SIG-M5 treated with dmso at 0.1 percent for 504 hours (cell line): ENCODE data around the gene ILKAP.

ENCODE experiments used
- DNase-seq: peaks from one replicate; lab custom pipeline; 2025; ENCODE audit not compliant: unreplicated experiment; lab: John Stamatoyannopoulos, UW

Gene ILKAP

DNA sequence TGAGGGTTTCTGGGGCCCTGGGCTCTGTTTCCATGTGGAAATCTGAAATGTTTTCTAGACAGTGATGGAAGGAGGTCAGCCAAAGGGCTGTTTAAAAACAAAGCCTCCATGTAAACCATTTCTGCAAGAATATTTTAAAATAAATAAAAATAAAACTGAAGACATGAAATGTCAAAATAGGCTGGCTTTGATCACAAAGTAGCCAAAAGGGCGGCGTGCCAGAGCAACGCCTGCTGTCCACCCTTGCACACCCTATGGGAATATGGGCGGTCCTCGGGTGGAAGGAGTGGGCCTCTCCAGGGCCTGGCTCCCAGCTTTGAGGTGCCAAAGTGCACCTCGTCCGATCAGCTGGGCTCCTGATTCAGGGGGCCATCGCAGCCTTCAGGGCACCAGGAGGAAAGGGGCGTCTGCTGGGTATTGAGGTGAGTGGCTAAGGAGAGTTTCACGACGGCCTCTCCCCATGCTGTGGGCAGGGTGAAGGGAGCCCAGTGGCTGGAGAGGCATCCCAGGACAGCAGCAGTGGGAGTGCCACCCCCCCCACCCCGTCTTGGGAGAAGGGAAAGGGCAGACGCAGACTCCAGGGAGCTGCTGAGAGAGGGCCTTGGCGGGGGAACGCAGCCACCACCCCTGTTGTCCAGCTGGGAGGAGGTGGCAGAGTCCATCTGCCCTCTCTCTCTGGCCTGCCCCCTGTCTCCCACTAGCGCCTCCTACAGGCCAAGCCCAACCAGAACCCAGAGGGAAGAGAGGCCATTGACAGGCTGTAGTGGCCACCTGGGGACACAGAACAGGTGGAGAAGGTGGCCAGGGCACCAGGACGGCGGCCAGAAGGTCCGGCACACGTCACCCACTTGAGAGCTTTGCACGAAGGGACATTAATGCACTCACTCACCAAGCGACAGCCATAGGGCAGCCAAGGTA lies 50.5 kb downstream of the ILKAP start:
- no peak for DNase-seq

DNA sequence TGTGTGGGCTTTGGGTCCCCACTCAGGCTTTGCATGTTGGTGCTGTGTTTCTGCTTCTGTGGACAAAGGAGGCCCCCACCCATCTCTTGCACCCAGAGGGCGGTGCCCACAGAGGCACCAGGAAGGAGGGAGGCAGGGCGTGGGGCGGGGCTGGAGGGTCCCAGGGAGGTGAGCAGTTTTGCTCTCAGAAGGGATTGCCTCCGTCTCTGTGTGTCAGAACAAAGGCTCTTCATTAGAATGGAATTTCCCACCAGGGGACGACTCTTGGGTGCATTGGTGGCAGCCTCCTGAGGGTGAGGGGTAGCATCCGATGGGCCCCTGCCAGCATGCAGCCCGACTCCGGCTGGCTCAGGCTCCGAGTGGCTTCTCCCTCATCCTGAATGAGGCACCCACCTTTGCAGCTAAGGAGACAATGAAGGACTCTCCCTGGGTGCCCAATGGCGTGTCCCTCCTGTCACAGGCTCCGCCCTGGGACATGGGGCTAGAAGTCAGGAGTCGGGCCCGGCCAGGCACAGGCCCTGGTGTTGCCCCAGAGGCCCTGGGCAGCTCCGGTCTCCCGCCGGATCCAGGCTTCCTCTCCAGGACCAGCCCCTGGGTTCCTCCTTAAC lies 51.8 kb downstream of the ILKAP start:
- no peak for DNase-seq

DNA sequence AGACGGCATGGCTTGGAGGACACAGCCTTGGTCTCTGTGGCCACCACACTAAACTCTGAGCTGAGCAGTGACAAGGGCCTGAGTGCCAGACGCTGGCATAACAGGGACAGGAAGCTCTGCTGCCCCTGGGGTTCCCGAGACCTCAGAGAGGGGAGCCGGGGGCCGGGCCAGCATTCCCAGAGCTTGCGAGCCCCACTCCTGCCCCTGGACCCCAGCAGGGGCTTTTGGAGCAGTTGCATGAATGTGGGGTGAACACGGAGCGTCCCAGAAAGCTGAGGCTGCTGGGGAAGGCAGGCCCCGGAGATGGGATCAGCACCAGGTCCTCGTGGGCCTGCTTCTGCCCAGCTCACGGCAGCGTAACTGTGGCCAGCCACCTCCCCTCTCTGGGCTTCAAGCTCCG lies 52.3 kb downstream of the ILKAP start:
- DNase-seq = no peak

DNA sequence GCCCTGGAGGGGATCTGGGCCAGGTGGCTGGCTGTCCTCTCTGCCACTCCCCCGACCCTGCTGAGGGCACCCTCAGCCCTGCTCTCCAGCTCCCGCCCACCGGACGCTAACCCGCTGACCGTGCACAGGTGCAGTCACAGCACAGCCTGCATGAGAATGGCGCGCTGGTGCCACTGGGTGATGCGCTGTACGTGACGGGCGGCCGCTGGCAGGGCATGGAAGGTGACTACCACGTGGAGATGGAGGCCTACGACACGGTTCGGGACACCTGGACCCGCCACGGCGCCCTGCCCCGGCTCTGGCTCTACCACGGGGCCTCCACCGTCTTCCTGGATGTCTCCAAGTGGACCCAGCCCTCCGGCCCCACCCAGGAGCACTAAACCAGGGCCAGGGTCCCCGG lies 52.8 kb downstream of the ILKAP start:
- no peak for DNase-seq

DNA sequence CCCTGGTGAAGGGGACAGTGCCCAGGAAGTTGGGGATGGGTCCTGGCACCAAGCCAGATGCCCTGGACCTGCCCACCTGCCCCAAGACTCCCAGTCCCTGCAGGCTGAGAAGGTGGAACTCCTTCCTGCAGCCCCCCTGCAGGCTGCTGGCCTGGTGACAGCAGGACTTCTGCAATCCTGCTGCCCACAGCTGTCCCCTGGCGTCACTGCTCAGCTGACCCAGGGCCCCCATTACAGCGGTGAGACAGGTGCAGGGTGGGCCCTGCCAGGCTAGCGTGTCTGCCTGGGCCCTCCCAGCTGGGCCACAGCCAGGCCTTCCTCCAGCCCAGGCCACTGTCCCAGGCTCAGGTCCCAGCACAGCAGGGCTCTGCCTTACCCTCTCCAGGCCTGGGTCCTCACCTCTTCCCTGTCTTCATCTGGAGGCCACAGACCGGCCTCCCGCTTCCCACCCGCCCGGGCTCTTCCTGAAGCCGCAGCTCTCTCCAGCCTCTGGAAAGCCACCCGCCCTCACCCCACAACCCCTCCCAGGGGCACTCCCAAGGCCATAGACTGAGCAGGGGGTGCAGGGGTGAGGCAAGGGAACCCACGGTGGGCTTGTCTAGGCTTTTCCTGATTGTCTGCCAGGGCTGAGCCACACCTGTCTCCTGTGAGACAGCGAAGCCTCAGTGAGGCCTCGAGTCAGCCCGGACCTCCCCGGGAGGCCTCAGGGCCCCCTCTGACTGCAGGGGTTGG lies 53.5 kb downstream of the ILKAP start:
- DNase-seq = no peak

DNA sequence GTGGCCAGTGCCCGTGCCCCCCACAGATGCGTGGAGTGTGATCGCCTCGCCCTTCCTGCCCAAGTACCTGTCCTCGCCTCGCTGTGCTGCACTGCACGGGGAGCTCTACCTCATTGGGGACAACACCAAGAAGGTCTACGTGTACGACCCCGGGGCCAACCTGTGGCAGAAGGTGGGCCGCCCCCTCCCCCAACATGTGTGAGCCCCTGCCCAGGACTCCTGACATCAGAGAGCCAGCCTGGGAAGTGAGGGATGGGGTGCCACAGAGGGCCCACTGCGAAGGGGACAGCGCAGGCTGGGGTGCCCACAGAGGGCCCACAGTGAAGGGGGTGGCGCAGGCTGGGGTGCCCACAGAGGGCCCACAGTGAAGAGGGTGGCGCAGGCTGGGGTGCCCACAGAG lies 54.5 kb downstream of the ILKAP start:
- no peak for DNase-seq

DNA sequence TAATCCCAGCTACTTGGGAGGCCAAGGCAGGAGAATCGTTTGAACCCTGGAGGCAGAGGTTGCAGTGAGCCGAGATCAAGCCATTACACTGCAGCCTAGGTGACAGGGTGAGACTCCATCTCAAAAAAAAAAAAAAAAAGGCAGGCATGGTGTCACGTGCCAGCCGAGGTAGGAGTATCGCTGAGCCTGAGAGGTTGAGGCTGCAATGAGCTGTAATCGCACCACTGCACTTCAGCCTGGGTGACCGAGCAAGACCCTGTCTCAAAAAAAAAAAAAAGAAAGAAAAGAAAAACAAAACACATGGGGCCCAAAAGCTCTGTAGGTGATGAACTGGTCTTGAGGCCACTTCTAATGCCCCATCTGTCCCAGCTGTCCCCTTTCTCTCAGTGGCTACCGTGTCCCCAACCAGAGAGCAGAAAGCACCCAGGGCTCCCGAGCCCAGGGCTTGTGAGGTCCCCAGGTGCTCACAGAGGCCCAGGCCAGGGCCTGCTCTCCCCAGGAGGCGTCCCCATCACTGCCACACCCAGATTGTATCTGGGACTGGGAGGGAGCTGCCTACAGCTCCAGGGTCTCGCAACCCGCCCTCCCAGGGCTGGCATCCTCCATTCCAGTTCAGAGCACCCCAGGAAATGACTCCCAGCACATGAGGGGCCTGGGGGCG lies 56.5 kb downstream of the ILKAP start:
- no peak for DNase-seq

DNA sequence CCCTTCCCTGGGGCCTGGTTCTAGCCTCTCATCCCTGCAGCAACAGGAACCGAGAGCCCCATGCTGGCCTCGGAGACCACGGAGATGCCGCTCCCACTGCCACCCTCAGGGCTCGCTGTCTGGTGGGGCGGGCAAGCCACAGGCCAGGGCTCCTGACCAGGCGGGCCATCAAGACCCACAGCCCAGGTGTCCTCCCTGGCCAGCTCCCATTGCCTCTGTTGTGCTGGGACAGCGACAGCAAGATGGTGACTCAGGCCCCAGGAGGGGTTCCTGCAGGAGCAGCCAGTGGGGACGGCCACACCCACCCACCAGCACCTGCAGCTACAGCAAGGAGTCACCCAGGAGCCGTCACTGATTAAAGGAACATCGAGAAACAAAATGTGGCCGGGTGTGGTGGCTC lies 57.6 kb downstream of the ILKAP start:
- DNase-seq = no peak

DNA sequence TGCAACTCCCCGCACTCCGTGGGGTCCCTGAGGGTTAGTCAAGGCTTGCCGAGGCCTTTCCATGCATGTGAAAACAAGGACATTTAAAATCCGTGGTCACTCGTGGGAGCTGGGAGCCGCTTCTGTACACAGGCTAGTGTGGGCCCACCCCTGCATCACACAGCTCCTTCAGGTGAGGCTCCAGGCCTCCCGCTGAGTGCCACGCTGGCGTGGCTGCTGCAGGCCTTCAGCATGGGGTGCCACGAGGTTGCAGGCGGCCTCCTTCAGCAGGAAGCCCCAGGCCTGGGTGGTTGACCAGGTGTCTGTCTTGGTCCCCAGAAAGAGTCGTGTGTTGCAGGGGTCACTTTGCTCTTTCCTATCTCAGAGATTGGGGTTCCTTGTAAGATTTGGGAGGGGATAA lies 58.4 kb downstream of the ILKAP start:
- no peak for DNase-seq

DNA sequence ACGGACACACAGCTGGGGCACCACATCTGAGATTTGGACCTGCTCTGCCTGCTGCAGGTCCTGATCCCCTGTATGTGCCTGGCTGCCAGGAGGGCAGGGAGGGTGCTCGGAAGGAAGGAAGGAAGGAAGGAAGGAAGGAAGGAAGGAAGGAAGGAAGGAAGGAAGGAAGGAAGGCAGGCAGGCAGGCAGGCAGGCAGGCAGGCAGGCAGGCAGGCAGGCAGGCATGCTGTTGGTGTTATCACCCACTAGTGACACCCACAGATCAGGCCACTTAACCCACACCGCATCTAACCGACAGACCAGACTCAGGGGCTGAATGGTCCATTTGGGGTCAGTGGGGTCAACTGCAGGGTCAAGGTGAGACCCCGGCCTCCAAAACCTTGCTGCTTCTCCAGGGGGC lies 59.2 kb downstream of the ILKAP start:
- DNase-seq = no peak

DNA sequence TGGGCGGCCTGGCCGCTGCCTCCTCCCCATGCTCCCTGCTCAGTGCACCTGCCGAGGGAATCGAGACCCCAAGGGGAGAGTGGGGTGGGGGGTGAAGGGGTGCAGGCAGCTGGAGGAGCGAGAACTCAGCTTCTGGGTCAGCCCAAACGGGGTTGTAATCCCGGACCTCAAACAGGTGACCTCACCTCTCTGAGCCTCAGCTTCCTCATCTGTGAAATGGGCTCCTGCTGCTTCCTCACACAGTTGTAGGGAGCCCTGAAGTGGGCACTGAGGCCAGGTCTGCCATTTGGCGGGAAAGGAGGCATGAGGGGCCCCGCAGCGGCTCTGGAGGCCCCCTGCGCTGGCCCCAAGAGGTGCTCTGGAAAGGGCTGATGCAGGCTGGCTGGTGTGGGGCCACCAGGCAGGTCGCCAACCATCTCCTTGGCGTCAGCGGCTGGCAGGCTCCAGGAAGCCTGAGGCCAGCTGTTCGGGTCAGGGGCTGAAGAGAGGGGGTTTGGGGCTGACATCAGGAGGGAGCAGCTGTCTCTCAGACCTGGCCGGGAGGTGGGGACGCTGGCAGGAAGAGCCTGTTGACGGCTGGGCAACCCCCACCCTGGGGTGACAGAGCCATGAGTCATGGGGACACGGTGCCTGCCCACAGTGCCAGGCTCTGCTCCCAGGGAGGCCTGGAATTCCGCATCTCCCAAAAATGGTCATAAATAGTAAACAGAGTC lies 60.1 kb downstream of the ILKAP start:
- DNase-seq = no peak

DNA sequence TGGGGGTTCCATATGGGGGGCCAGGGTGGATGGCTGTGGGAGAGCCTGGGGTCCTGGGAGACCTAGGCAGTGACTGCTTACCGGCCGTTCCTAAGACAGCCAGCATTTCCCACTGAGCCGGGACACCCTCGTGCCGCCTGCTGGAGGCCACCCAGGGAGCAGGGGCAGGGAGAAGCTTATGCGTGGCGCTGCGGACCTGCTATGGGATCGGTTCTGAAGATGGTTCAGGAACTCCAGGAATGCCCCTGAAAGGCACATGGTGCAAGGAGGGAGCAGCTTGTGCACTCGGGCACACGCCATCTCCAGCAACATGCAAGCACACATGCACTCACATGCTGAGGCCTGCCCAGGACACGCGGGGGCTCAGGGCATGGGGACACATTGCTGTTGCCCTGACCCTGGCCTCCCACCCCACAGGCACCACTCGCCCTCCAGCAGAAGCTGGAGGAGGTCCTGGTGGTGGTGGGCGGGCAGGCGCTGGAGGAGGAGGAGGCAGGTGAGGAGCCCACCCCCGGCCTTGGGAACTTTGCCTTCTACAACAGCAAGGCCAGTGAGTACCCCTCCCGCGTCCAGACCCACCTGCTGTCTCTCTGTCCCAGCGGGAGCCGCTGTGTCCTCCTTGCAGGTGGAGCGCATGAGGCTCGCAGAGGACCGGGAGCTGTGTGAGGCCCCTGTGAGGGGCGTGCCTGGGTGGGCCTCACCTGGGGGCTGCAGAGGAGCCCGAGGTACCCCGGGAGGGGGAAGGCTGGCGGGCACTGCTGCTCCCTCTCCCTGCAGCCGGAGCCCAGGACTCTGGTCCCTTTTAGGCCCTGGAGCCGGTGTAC lies 60.9 kb downstream of the ILKAP start:
- no peak for DNase-seq

DNA sequence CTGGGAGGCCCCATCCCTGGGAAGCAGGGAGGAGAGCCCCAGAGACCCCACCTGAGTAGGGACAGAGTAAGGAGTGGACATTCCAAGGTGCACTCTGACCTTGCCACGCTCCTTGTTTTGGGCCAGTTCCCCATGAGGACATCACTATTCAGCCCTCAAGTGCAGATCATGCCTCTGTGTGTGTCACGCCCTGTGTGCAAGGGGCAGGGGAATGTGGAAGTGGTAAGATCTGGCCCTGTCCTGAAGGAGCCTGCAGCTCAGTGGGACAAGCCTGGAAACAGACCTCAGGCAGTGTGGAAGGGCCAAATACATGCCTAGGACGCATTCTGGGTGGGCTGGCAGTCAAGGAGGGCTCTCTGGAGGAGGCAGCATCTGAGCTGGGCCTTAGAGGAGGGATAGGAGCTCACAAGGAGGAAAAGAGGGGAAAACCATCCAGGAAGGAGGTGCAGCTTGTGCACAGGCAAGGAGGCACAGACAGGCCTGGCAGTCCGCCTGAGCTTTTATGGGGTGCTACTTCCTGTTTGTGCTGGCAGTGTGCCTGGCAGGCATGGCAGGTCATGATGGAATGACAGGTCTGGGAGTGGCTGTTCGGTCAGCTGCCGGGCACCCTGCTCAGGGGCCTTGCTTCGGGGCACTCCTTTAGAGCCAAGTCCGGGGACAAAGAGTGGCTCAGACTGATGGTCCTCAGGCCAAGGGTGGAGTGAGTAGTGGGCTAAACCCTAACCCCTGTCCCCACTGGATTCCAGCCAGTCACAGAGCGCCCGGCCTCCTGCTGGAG lies 61.8 kb downstream of the ILKAP start:
- peak; percentile 55 for DNase-seq

DNA sequence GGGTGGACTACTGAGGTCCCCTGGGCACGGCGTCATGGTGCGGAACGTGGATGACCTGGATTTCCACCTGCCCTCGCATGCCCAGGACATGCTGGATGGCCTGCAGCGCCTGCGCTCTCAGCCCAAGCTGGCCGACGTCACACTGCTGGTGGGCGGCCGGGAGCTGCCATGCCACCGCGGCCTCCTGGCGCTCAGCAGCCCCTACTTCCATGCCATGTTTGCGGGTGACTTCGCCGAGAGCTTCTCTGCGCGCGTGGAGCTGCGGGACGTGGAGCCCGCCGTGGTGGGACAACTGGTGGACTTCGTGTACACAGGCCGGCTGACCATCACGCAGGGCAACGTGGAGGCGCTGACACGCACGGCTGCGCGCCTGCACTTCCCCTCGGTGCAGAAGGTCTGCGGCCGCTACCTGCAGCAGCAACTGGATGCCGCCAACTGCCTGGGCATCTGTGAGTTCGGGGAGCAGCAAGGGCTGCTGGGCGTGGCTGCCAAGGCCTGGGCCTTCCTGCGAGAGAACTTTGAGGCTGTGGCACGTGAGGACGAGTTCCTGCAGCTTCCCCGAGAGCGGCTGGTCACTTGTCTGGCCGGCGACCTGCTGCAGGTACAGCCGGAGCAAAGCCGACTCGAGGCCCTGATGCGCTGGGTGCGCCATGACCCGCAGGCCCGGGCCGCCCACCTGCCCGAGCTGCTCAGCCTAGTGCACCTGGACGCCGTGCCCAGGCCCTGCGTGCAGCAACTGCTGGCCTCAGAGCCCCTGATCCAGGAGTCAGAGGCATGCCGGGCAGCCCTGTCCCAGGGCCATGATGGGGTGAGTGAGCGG lies 62.6 kb downstream of the ILKAP start:
- DNase-seq = no peak

DNA sequence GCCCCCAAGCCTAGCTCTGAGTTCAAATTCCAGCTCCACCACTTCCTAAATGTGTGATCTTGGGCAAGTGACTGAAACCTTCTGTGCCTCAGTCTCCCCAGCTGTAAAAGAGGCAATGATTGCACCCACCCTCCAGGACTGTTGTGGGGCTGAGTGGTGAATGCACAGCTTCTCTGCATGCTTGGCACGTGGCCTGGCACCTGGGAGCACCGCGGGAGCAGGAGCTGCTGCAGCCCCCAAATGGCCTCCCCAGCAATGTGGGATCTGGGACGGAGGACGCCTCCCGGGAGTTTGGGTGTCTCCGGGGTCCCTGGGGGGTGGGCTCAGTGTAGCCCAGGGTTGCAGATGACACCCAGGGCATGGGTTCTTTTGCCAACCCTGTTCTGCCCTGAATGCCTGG lies 63.5 kb downstream of the ILKAP start:
- no peak for DNase-seq

DNA sequence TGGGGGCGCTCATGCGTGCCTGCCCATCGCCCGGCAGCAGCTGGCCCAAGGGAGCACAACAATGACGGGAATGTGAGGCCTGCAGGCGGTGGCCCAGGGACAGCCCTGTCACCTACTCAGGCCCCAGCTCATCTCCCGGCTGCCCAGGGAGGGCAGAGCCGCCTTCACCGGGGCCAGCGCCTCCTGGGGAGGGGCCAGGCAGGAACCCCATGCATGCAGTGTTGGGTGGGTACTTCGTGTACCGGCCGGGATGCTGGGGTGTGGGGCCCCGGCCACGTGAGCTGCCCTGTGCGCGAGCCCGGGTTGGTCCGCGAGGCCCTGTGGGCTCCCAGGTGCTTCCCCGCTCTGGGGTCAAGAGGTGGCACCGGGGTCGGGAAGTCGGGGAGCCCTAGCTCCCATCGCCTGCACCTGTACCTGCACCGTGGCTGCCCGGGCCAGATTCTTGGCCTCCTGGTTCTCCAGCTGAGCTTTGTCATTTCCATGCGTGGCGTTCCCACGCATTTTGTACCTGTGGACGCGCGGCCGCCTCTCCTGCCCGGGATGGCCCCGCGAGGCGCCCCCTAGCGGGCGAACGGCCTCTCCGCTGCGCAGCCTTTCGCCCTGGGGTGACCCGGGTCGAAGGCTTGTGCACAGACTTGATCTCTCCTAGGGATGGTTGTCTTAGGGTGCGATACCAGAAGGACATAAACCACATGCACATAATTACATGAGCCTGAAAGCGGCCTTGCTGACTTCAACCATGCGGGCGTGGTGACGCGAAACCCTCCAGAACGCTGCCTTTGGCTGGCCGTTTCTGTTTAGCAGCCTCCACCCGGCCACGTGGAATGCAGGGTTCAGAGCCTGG lies 64.1 kb downstream of the ILKAP start:
- no peak for DNase-seq
